HL-60 (cell line): Measurements from ENCODE around the gene TXLNA.
"Not testable (repeated sequence)": the region's sequence is repeated elsewhere in the genome, so short reads cannot be mapped to it uniquely, and the experiment has no call there.

Experiments
- CTCF ChIP-seq: IDR thresholded peaks from one replicate; pipeline ENCODE4 v1.5.1; 2011; ENCODE audit warnings: low read length, control low read depth, inconsistent platforms; ENCODE audit not compliant: insufficient read depth
- GABPA ChIP-seq: IDR thresholded peaks from 2 replicates; pipeline ENCODE4 v1.6.1; 2012; ENCODE audit warnings: low read depth
- POLR2AphosphoS5 ChIP-seq: IDR thresholded peaks from 2 replicates; pipeline ENCODE4 v1.6.1; 2012; ENCODE audit warnings: low read depth
- REST ChIP-seq: IDR thresholded peaks from 2 replicates; pipeline ENCODE4 v1.6.1; 2012; ENCODE audit warnings: low read depth; ENCODE audit not compliant: insufficient replicate concordance
- SPI1 ChIP-seq: IDR thresholded peaks from 2 replicates; pipeline ENCODE4 v1.6.1; 2012; ENCODE audit warnings: low read depth, mild to moderate bottlenecking, borderline replicate concordance

- TF ChIP-seq CTCF, GABPA, POLR2AphosphoS5, REST, SPI1: not testable (repeated sequence)
These were observed 45.6 kb upstream of the TXLNA start for GRCh38 chr1:32133950-32134280.
